NOMO-1 treated with DMSO at 0.1 percent for 48 hours (cell line): ENCODE measurements around the gene AGAP1.
"Not testable (repeated sequence)": the region's sequence is repeated elsewhere in the genome, so short reads cannot be mapped to it uniquely, and the experiment has no call there.

Source experiments
- DNase-seq: peaks from one replicate; lab custom pipeline; 2025; ENCODE audit not compliant: unreplicated experiment; lab: John Stamatoyannopoulos, UW

Gene AGAP1

DNA sequence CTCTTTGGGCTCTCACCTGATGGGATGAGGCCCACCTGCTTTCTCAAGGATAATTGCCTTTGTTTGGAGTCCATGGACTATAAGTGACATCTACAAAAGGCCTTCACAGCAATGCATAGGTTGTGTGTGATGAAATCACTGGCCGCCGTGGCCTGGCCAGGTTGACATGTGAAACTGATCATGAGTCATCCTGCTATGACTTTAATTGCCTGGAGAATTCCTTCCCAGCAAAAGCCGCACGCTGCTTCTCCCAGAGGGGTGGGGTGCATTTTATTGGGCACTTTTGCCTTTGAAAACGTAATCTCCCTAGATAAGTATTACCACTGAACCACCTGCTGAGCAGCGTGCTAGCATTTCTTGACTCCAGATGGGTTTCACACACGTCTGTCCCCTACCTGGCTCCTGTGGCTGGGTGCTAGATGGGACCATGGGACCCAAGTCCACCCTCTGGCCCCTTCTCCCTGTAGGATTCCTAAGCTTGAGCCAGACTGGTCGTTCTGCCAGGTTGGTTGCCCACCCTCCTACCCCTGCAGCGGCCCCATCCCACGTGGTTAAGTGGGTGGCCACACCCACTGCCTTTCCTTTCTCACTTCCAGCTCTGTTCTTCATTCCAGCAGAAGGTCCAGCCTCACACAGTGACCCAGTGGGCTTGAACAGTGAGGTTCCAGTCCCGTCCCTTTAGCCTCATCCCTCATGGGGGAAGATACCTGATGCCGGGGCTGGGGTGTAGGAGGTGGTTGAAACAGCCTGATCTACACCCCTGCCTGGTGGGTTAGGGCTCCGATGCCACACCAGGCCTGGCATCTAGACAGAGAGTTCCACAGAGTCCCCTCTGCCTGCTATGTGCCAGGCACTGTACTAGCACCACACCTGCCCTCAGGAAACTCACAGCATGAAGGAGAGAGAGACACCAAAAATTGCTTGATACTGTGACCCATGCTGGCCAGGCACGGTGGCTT is 584.7 kb downstream of the AGAP1 start:
- no peak for DNase-seq

DNA sequence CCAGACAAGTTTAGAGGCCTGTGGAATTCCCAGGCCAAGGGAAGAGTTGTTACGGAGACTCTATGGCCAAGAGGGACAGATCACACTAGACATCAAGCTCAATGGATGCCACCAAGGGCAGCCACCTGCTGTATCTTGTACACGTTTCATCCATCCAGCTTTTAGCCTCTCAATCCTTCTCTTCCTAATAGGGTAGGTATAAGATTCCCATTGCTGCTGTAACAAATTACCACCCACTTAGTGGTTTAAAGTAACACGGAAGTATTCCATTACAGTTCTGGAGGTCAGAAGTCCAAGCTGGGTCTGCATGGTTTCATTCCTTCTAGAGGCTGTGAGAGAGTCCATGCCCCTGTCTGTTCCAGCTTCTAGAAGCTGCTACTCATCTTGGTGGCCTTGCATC is 586.6 kb downstream of the AGAP1 start:
- no peak for DNase-seq

DNA sequence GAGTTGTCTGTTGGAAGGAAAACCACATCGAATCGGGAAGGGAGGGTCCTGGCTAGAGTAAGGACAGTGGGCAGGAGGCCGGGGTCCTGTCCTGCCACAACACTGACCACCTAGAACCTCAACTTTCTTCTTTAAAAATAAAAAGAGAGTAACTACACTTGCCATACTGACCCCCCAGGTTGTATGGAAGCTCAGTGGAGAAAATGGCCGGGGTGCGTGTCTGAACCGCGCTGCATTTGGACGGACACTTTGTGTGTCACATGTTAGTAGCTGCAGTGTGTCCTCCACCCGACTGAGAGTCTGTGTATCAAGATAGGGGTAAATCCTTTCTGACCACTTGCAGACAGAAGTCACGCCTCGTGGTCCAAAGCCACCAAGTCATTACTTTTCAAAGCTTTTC is 587.3 kb downstream of the AGAP1 start:
- DNase-seq = no peak

DNA sequence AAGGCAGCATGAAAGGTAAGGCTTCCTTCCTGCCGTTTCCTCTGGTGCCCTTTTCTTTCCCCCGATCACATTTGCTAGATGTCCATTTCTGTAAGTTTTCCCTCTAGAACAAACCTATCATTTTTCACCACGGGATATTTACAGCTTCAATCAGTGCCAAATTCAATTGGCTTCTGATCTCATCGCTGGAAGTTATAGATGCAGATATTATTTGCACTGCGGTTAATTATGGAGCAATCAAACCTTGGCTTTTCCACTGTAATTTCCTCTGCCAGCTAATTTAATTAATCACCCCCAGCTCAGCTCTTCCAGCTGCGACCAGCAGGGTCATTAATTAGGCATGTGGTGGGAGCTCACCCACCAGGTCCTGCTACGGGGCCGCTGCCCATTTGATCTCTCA is 588.2 kb downstream of the AGAP1 start:
- no peak for DNase-seq

DNA sequence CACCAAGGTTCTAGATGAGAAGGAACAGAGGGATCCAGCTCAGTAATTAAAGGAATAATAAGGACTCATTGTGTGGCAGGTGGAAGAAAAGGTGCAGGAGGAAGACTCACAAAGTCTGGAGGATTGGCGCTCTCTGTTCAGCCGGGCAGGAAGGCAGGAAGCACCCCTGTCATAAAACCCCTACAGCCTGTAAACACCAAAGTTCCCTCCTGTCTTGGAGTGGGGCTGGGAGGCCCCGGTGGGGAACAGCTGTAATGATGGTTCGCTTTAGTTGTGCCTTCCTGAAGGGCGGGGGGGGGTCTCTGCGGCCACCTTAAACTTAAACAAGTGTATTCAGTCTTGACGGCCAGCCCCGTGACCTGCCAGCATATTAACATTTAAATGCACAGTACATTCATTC is 590.1 kb downstream of the AGAP1 start:
- no peak for DNase-seq

DNA sequence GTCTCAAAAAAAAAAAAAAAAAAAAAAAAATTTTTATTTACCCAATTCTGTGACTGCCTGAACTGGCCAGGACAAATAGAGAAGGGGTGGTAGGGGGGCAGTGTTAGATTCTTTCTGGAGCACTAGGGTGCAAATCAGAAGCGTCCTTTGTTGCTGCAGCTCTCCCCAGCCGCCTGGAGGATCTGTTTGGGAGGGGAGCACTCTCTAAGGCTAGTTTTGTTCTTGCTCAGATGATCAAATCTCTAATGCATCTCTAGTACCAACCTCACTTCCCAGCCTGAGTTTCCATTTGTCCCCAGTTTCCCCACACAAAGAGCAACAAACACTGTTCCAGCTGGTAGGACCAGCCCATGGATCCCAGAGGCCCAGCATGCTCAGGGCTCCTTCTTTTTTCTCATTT is 591.4 kb downstream of the AGAP1 start:
- DNase-seq = no peak

DNA sequence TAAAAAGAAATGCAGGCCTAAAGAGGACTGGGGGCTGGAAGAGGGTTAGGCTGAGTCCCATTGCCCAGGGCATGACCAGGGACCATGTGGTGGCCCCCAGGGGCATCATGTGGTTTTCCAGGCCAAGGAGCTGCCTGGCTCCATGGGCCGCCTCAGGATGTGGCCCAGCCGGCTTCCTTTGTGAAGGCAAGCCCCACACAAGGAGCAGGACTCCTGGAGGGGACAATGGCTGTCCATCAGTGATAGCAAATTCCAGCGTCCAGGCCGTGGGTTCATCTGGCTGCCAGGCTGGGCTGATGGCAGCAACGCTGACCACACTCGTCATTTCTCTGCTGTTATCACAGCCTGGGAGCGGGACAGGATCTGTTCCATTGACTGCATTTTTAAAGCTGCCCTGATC is 591.8 kb downstream of the AGAP1 start:
- no peak for DNase-seq

DNA sequence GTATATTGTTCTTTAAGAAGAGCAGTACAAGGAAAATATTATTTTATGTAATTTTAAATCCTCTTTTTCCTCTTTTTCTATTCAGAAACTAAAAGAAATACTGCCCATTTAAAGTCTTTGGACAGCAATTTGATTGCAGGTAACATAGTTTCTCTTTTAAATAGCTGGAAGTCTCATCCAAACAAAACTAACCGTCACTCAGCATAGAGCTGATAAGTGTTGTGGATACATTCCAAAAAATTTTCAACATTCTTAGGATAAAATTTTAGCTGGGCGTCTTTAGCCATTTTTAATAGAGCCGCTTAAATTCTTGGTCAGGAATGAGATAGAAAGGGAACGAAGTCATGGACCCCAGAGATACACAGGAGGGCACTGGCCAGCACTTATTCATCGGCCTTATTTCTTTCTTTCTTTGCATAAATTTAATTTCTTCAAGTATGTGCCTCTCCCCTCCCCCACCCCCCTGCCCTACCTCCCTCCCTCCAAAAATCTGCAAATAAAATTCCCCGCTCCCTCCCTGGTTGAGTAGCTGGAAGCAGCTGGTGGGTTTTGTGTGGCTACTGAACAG is 592.6 kb downstream of the AGAP1 start:
- no peak for DNase-seq

DNA sequence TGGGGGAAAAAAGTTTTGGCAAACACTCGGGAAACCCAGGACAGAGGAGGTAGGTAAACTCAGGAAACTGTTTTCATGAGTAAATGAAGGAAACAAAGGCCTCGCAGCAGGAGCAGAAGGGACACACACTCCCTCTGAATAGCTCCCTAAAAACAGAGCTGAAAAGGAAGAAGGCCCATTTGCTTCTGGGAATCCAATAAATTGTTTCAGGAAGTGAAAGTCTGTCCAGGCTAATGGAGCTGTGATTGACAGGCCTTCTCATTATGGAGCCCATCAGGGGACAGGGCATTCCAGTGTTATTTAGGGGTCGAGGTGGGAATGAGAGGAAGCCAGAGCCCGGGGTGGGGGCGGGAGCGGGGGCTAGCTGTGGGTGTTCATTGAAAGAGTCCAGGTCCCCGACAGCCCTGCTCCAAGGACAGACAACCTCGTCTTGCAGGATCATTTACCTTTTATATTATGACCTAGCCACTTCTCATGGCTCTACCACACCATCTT is 593.2 kb downstream of the AGAP1 start:
- DNase-seq = no peak

DNA sequence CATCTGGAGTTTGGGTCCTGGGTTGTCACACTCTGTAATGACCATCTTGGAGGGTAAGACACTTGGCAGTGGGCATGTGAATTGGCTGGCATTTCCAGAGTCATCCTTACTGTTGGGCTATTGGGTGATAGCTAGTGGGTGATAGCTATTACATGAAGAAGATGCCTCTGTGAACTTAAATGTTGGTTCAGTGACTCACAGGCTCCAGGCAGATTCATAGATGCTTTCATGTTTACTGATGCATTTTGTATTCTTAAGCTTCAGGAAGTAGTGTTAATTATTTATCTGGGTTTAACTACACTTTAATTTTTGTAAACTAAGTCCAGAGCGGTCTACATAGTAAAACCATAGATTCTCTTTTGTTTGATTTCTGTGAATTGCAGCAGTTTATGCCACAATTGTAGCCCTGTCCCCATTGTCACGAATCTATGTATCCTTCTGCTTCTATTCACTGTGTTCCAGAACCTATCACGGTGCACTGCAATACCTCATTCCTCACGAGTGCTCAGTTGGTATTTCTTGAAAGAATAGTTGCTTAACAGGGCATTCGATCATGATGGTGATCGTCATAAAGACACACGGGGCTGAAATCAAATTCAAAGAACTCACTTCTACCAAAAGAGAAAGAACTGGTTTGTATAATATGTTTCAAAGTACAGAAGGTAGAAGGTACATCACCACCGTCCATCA is 594.7 kb downstream of the AGAP1 start:
- DNase-seq = no peak

DNA sequence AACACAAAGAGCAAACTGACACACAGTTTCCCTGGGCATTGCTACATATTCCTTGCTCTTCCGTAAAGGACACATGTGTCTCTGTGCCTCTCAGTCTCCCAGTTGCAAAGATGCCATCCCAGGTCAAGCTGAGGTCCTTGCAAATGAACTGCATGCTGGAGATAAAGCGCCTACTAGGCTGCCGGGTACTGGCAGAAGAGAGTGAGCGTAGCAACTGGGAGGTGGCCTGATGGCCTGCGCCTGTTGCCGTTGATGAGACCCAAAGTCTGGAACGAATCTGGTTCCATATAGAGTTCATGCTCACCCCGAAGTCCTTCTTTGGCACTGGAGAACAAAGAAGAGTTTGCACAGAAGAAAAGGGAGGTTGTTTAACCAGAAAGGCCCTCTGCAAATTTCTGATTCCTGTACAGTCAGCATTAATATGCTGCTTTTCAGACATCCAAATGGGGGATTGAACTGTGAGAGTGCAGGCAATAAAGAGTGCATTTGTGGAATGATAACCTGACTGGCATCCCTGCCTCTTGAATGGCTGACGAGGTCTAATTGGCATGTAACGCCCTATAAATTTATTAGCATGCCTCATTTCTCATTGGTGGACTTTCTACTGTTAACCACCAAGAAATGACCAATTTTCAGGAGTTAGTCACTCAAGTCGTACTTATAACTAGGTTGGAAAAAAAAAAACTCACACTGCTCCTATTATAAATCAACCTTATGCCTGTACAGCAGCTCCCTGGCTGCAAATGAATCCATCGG is 595.6 kb downstream of the AGAP1 start:
- no peak for DNase-seq

DNA sequence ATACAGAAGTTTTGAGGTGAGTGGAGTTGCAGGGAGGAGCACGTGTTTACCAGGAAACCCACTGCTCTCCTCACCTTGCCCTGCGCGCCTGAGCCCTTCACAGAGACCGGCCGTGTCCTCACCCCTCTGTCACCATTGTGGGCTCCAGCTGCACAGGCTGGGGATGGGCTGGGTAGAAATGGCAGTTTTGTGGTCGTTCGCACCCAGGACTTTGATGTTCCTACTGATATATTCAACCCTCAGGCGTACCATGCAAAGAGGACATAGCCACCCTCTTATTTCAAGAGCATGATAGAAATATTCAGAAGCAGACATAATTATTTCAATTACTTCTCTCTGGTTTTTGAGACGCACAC is 596.2 kb downstream of the AGAP1 start:
- DNase-seq = no peak

DNA sequence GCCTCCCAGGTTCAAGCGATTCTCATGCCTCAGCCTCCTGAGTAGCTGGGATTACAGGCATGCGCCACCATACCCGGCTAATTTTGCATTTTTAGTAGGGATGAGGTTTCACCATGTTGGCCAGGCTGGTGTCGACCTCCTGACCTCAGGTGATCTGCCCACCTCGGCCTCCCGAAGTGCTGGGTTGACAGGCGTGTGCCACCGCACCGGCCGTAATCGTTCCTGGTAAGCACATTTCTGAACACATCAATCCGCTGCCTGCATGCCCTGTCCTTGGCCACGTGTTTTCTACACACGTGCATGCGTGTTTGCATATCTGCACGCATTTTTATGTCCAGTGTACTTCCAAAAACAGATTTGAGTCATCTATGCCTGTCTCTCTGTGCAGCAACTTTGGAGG is 597.0 kb downstream of the AGAP1 start:
- not testable (repeated sequence) for DNase-seq

DNA sequence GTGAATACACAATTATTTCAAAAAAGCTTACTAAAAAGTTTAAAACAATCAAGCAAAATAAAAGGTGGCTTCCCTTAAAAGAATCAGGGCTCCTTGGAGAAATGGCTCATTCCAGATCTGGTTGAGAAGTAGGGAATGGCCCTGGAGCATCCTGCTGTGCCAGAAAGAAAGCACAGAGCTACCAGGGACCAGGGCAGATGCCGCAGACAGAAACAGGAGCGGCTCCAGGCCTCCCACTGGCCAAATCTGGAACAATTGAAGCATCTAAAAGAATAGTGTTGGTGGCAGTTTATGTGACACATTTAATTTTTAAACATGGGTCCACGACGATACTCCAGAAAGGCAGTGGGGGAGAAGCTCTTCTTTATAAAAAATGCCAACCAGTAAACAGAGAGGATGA is 598.9 kb downstream of the AGAP1 start:
- no peak for DNase-seq

DNA sequence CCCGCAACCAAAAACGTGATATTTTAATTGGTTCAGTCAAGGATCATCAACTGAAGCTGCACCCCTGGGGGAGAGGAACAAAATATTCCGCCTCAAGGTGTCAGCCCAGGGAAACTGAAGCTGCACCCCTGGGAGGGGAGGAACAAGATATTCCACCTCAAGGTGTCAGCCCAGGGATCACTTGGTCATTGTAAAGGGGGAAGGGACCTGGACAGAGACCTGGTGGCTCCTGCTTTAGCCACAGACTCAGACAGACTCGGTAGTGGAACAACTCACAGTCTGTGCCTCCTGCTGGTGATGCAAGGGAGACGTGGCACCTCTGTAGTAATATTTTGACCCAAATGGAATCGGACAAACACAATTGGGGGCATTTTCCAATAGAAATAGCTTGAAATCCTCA is 599.3 kb downstream of the AGAP1 start:
- DNase-seq = no peak

DNA sequence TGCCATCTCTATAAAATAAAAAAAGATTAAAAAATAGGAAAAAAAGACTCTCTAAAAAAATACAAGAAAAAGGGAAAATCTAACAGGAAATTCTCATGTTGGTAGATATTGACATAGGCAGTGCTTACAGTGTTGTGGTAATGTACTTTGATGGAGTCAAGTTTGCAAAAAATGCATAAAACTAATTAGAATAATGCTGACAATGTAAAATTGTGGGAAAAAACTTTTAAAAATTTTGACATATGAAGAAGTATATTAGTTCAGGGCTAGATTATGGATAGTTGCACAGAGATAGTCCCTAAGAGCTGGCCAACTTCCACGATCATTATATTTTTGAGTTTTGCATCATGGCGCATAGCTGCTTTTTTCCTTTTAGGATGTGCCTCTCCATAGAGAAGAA is 601.7 kb downstream of the AGAP1 start:
- no peak for DNase-seq

DNA sequence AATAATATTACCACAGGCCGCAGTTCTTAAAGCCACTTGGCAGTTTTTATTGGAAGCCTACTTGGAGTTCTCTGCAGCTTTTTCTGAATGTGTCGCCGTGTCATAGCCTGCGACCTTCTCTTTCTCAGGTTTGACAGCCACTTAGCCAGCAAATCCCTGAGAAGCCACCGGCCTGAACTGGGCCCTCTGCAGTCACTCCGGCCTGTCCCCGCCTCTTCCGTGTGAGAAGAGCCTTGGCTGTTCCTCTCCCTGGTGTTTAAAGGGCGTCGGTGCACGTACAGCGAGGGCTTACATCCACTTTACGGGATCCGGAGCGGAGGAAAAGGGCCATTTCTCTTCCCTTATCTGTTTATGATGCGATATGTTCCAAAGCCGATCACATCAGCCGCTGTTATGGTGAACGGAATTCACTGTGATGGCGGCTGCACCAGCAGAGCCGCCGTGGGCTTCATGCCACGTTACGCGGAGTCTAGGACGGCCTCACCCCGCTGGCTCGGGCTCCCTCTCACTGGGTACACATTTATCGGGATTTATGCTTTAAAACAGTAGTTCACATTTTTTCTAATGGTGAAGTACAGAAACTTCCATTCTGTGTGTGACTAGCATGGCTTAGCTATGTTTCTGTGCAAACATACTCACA is 607.6 kb downstream of the AGAP1 start:
- DNase-seq = no peak

DNA sequence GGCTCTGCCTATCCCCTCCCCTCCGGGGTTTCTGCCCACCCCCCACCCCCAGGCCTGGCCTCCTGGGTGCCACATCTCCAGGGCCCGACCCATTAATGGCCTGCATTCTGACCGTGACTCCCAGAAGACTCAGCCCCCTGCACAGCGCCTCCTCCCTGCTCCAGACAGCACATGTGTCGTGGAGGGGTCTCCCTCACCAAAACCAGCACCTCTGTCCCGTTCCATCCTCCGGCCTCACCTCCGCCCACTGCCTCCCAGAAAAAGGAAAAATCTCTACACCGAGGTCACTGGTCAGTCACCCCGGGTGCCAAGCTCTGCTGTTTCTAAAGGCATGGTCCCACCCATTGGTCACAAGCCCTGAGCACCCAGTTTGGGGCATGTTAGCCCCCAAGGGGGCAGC is 609.1 kb downstream of the AGAP1 start:
- no peak for DNase-seq

DNA sequence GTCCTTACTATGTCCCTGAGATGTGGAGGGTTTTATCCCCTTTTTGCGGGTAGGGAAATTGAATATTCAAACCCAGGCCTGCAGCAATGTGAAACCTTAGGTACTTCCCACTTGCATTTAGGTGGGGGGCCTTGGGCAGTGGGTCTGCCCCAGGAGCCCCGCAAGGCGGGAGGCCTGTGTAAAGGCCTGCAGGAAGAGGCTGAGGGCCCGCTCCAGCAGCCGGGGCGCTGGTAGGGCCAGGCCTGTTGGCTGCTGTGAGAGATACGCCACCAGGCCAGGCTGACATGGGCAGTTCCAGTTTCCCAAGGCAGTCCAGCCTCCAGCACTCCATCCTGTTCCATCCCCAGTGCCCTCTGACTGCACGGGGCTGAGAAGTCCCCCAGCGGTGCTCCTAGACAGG is 610.1 kb downstream of the AGAP1 start:
- no peak for DNase-seq

DNA sequence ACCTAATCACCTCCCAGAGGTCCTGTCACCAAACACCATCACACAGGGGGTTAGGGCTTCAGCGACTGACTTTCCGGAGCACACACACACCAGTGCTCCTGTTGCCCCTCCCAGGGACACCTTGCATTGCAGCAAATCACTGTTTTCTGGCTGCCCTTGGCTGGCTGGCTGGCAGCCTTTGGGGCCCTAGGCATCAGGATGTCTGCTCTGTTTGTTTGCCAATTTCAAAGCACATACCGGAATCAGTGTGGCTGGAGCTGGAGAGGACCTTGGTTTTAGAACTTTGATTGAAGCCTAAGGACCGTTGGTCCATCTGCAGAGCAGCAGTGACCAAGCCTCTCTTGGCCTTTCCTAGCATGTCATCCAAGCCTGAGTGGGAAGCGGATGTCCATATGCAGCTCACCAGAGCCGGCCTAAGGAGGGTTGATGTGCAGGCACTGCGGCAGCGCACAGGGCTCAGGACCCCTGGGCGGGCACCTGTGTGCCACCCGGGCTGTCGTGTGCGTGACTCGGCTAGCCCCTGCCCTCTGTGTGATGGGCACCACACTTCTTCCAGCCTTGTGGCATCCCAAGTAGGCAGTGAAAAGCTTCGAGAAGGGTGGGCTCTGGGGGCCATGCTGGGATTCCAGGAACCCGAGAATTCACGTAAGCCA is 612.2 kb downstream of the AGAP1 start:
- no peak for DNase-seq
